Neural cell (in vitro differentiated cells): ENCODE measurements around the gene PRTFDC1. TPM values are rescaled to one million over a fixed set of nuclear protein-coding genes. Genes with fewer than 3 reads are reported as not detected.

ENCODE experiments used
- H2AFZ ChIP-seq: fragments of 200-600, 300-800 bp; sonication (generic), shearing (Covaris generic); 2 replicates; pipeline ENCODE4 v1.6.0; 2014; ENCODE audit warnings: low read depth, mild to moderate bottlenecking, antibody characterized with exemption, low read length, moderate library complexity
- H3F3A ChIP-seq: fragments of 200-600 bp; shearing (Covaris generic); 2 replicates; pipeline ENCODE4 v1.6.1; 2016; ENCODE audit warnings: mild to moderate bottlenecking, moderate library complexity, mixed read lengths, antibody characterized with exemption, low read length; ENCODE audit not compliant: insufficient read depth, poor library complexity, severe bottlenecking
- H3K27ac ChIP-seq: fragments of 200-600, 300-800 bp; sonication (generic), shearing (Covaris generic); 2 replicates; pipeline ENCODE4 v1.5.1; 2014; ENCODE audit warnings: mild to moderate bottlenecking, low read length, moderate library complexity
- H3K27me3 ChIP-seq: fragments of 300-800, 200-600 bp; sonication (generic), shearing (Covaris generic); 2 replicates; pipeline ENCODE4 v1.6.0; 2014; ENCODE audit warnings: mild to moderate bottlenecking, low read depth, low read length, moderate library complexity; ENCODE audit not compliant: insufficient read depth
- H3K36me3 ChIP-seq: fragments of 300-800, 200-600 bp; sonication (generic), shearing (Covaris generic); 2 replicates; pipeline ENCODE4 v1.5.1; 2014; ENCODE audit warnings: mild to moderate bottlenecking, antibody characterized with exemption, low read length, moderate library complexity; ENCODE audit not compliant: insufficient read depth
- H3K4me2 ChIP-seq: fragments of 300-800, 200-600 bp; sonication (generic), shearing (Covaris generic); 2 replicates; pipeline ENCODE4 v1.6.0; 2014; ENCODE audit warnings: mild to moderate bottlenecking, low read length
- H3K4me3 ChIP-seq: fragments of 300-800, 200-600 bp; sonication (generic), shearing (Covaris generic); 2 replicates; pipeline ENCODE4 v1.5.1; 2014; ENCODE audit warnings: mild to moderate bottlenecking, low read length, moderate library complexity
- H3K79me2 ChIP-seq: fragments of 200-600 bp; shearing (Covaris generic); replicated peaks from 2 replicates; pipeline ENCODE4 v1.6.0; 2014; ENCODE audit warnings: mild to moderate bottlenecking, low read length, moderate library complexity; ENCODE audit not compliant: insufficient read depth
- H3K9ac ChIP-seq: fragments of 300-800, 200-600 bp; sonication (generic), shearing (Covaris generic); 2 replicates; pipeline ENCODE4 v1.6.1; 2016; ENCODE audit warnings: mild to moderate bottlenecking, low read length, mixed read lengths
- H3K9me2 ChIP-seq: fragments of 200-600 bp; shearing (Covaris generic); 2 replicates; pipeline ENCODE4 v1.6.1; 2016; ENCODE audit warnings: mild to moderate bottlenecking, low read length, mixed read lengths; ENCODE audit not compliant: insufficient read depth
- H3K9me3 ChIP-seq: fragments of 200-600, 300-800 bp; sonication (generic), shearing (Covaris generic); 2 replicates; pipeline ENCODE4 v1.6.1; 2016; ENCODE audit warnings: mild to moderate bottlenecking, mixed run types, low read length, moderate library complexity, mixed read lengths
- H4K20me1 ChIP-seq: fragments of 200-600 bp; shearing (Covaris generic); 2 replicates; pipeline ENCODE4 v1.6.1; 2016; ENCODE audit warnings: mild to moderate bottlenecking, mixed run types; ENCODE audit not compliant: insufficient read depth
- CTCF ChIP-seq: fragments of 450-650 bp; IDR thresholded peaks from 2 replicates; pipeline ENCODE4 v1.5.1; 2014; ENCODE audit warnings: antibody characterized with exemption, mild to moderate bottlenecking, moderate library complexity; ENCODE audit not compliant: poor library complexity, severe bottlenecking
- EP300 ChIP-seq: fragments of 450-650 bp; conservative IDR thresholded peaks from 2 replicates; pipeline ENCODE4 v1.6.1; 2014; ENCODE audit warnings: antibody characterized with exemption, mild to moderate bottlenecking, moderate library complexity; ENCODE audit not compliant: poor library complexity, severe bottlenecking
- EZH2 ChIP-seq: fragments of 200-600, 300-800 bp; shearing (Covaris generic), sonication (generic); IDR thresholded peaks from 2 replicates; pipeline ENCODE4 v1.6.1; 2014; ENCODE audit warnings: antibody characterized with exemption, low read length, borderline replicate concordance, mild to moderate bottlenecking; ENCODE audit not compliant: insufficient read depth, poor library complexity, severe bottlenecking
- MXI1 ChIP-seq: fragments of 450-650 bp; conservative IDR thresholded peaks from 2 replicates; pipeline ENCODE4 v1.6.1; 2014; ENCODE audit warnings: antibody characterized with exemption, mild to moderate bottlenecking; ENCODE audit not compliant: poor library complexity, severe bottlenecking
- POLR2AphosphoS5 ChIP-seq: IDR thresholded peaks from 2 replicates; pipeline ENCODE4 v1.6.1; 2012
- RAD21 ChIP-seq: fragments of 450-650 bp; conservative IDR thresholded peaks from 2 replicates; pipeline ENCODE4 v1.6.1; 2014; ENCODE audit warnings: antibody characterized with exemption, mild to moderate bottlenecking, moderate library complexity
- SMC3 ChIP-seq: fragments of 450-650 bp; conservative IDR thresholded peaks from 2 replicates; pipeline ENCODE4 v1.6.1; 2014; ENCODE audit warnings: antibody characterized with exemption, mild to moderate bottlenecking, moderate library complexity; ENCODE audit not compliant: poor library complexity
- TAF1 ChIP-seq: IDR thresholded peaks from 2 replicates; pipeline ENCODE4 v1.6.1; 2012; ENCODE audit warnings: low read depth
- polyA plus RNA-seq: library from polyadenylated mRNA; depleted of rRNA; stranded (reverse); fragments of >200 nt; gene quantifications from 2 replicates; pipeline ENCODE4 v1.2.3, GENCODE V29; 2014
- TF ChIP-seq, protein P1 (sequence below): IDR thresholded peaks from 2 replicates; pipeline ENCODE4 v1.6.1; 2012; ENCODE audit warnings: borderline replicate concordance

PRTFDC1 gene
- polyA plus RNA-seq, 1 donor from 2014 or later: 3.4 TPM

DNA sequence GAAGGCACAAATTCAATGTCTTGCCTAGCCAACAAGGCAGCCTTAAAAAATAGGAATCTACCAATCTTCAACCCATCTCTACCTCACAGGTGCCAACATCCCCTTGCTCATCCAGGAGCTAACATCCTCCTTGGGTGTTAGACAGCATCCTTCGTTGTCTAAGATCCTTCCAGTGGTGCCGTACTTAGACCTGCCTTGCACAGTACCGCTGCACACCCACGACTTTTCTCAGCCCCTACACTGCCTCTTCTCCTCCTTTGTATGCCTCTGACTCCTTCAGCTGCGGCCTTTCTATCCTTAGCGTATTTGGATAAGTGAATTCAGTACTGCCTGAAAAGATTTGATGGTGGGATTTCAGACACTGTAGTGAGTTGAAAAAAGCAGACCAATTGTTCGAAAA is 15.9 kb upstream of the PRTFDC1 start:
- no peak overlapping the region for H3K4me3 ChIP-seq
- no peaks in the 10 kb centered on the region for H3K79me2 ChIP-seq
- no peaks in the 10 kb centered on the region for H3F3A ChIP-seq
- H4K20me1 ChIP-seq: no peaks in the 10 kb centered on the region
- H3K27me3 ChIP-seq: no peaks in the 10 kb centered on the region
- no peaks in the 10 kb centered on the region for H3K9me2 ChIP-seq
- no peaks in the 10 kb centered on the region for H3K9me3 ChIP-seq
- H3K27ac ChIP-seq: no peak overlapping the region
- no peaks in the 10 kb centered on the region for H3K36me3 ChIP-seq
- TF ChIP-seq TAF1 (no peak), EZH2 (no peak), CTCF (no peak), POLR2AphosphoS5 (no peak), MXI1 (no peak)
- TF ChIP-seq, protein P1, sequence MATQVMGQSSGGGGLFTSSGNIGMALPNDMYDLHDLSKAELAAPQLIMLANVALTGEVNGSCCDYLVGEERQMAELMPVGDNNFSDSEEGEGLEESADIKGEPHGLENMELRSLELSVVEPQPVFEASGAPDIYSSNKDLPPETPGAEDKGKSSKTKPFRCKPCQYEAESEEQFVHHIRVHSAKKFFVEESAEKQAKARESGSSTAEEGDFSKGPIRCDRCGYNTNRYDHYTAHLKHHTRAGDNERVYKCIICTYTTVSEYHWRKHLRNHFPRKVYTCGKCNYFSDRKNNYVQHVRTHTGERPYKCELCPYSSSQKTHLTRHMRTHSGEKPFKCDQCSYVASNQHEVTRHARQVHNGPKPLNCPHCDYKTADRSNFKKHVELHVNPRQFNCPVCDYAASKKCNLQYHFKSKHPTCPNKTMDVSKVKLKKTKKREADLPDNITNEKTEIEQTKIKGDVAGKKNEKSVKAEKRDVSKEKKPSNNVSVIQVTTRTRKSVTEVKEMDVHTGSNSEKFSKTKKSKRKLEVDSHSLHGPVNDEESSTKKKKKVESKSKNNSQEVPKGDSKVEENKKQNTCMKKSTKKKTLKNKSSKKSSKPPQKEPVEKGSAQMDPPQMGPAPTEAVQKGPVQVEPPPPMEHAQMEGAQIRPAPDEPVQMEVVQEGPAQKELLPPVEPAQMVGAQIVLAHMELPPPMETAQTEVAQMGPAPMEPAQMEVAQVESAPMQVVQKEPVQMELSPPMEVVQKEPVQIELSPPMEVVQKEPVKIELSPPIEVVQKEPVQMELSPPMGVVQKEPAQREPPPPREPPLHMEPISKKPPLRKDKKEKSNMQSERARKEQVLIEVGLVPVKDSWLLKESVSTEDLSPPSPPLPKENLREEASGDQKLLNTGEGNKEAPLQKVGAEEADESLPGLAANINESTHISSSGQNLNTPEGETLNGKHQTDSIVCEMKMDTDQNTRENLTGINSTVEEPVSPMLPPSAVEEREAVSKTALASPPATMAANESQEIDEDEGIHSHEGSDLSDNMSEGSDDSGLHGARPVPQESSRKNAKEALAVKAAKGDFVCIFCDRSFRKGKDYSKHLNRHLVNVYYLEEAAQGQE: no peak
- H3K9ac ChIP-seq: no peak overlapping the region
- no peak overlapping the region for H2AFZ ChIP-seq
- H3K4me2 ChIP-seq: no peak overlapping the region

GRCh38 chr10:24966962-24967481 is 14.6 kb upstream of the PRTFDC1 start:
- no peaks in the 10 kb centered on the region for H3K79me2 ChIP-seq
- no peaks in the 10 kb centered on the region for H3K27me3 ChIP-seq
- H4K20me1 ChIP-seq: no peaks in the 10 kb centered on the region
- no peak overlapping the region for H2AFZ ChIP-seq
- H3F3A ChIP-seq: no peaks in the 10 kb centered on the region
- no peak overlapping the region for H3K4me3 ChIP-seq
- no peaks in the 10 kb centered on the region for H3K9me3 ChIP-seq
- H3K9me2 ChIP-seq: no peaks in the 10 kb centered on the region
- no peaks in the 10 kb centered on the region for H3K36me3 ChIP-seq
- H3K9ac ChIP-seq: no peak overlapping the region
- no peak for TF ChIP-seq EZH2
- no peak for TF ChIP-seq SMC3
- TF ChIP-seq MXI1: no peak
- TF ChIP-seq, protein P1: no peak
- TF ChIP-seq EP300: no peak
- TF ChIP-seq TAF1: no peak
- TF ChIP-seq CTCF: no peak
- no peak for TF ChIP-seq RAD21
- TF ChIP-seq POLR2AphosphoS5: no peak
- no peak overlapping the region for H3K27ac ChIP-seq
- no peak overlapping the region for H3K4me2 ChIP-seq
